Loucy (cell line): Measurements from ENCODE around the gene ARFGEF3.
"Not testable (repeated sequence)": the region's sequence is repeated elsewhere in the genome, so short reads cannot be mapped to it uniquely, and the experiment has no call there.

ENCODE experiments used
- H2AFZ ChIP-seq: fragments of 200-600 bp; sonication (generic); 2 replicates; pipeline ENCODE4 v1.6.0; 2016; ENCODE audit warnings: antibody characterized with exemption, mild to moderate bottlenecking, low read length, moderate library complexity
- H3F3A ChIP-seq: fragments of 200-600 bp; 2 replicates; pipeline ENCODE4 v1.6.0; 2016; ENCODE audit warnings: antibody characterized with exemption, low read depth, mild to moderate bottlenecking
- H3K27me3 ChIP-seq: fragments of 200-600 bp; sonication (generic); 2 replicates; pipeline ENCODE4 v1.6.1; 2014; ENCODE audit warnings: low read length, mild to moderate bottlenecking; ENCODE audit not compliant: insufficient read depth, poor library complexity, severe bottlenecking
- H3K36me3 ChIP-seq: fragments of 200-600 bp; sonication (generic); 2 replicates; pipeline ENCODE4 v1.6.1; 2016; ENCODE audit warnings: low read length; ENCODE audit not compliant: insufficient read depth
- H3K4me1 ChIP-seq: fragments of 200-600 bp; sonication (generic); 2 replicates; pipeline ENCODE4 v1.5.1; 2014; ENCODE audit warnings: low read length, mild to moderate bottlenecking; ENCODE audit not compliant: insufficient read depth, poor library complexity, severe bottlenecking
- H3K4me2 ChIP-seq: fragments of 200-600 bp; sonication (generic); 2 replicates; pipeline ENCODE4 v1.6.0; 2014; ENCODE audit warnings: antibody characterized with exemption, low read length, low read depth, mild to moderate bottlenecking; ENCODE audit not compliant: poor library complexity, severe bottlenecking
- H3K4me3 ChIP-seq: fragments of 200-600 bp; sonication (generic); 2 replicates; pipeline ENCODE4 v1.5.1; 2014; ENCODE audit warnings: low read length, mild to moderate bottlenecking, mixed read lengths; ENCODE audit not compliant: poor library complexity, severe bottlenecking
- H3K79me2 ChIP-seq: fragments of 200-600 bp; sonication (generic); 2 replicates; pipeline ENCODE4 v1.6.1; 2014; ENCODE audit warnings: low read length; ENCODE audit not compliant: insufficient read depth
- H3K9ac ChIP-seq: fragments of 200-600 bp; sonication (generic); 2 replicates; pipeline ENCODE4 v1.6.0; 2014; ENCODE audit warnings: mild to moderate bottlenecking, low read depth, low read length, moderate library complexity; ENCODE audit not compliant: poor library complexity, severe bottlenecking
- H3K9me2 ChIP-seq: fragments of 200-600 bp; sonication (generic); replicated peaks from 2 replicates; pipeline ENCODE4 v1.6.1; 2016; ENCODE audit warnings: low read depth, low read length, mixed read lengths
- H3K9me3 ChIP-seq: fragments of 200-600 bp; sonication (generic); 2 replicates; pipeline ENCODE4 v1.6.1; 2014; ENCODE audit warnings: mild to moderate bottlenecking, antibody characterized with exemption, low read length, low read depth; ENCODE audit not compliant: insufficient read depth
- H4K20me1 ChIP-seq: fragments of 200-600 bp; sonication (generic); 2 replicates; pipeline ENCODE4 v1.6.0; 2014; ENCODE audit warnings: antibody characterized with exemption, low read length, mild to moderate bottlenecking; ENCODE audit not compliant: insufficient read depth, poor library complexity, severe bottlenecking
- EZH2phosphoT487 ChIP-seq: fragments of 200-600 bp; IDR thresholded peaks from 2 replicates; pipeline ENCODE4 v1.6.1; 2018; ENCODE audit warnings: antibody characterized with exemption, mild to moderate bottlenecking, moderate library complexity, borderline replicate concordance
- TF ChIP-seq, protein P1 (sequence below): fragments of 200-600 bp; sonication (generic); conservative IDR thresholded peaks from 2 replicates; pipeline ENCODE4 v1.5.1; 2014; ENCODE audit warnings: mild to moderate bottlenecking, antibody characterized with exemption, low read length

ARFGEF3 gene

DNA sequence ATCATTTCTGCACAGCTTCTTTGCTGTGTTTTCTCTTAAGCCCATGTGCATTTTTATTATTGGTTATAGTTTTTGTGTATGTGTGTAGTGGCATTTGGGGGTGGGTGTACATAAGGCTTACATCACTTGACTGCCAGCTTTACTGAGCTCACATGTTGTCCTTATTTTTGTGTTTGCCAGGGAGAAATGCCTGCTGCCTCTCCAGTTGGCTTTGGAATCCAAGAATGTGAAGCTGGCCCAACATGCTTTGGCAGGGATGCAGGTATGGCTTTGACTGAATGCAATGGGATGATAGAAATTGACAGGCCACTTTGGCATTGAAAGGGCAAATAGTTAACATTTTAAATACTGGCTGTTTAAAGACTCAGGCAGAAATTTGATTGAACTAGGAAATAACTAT, 45.1 kb downstream of the ARFGEF3 start:
- no peaks in the 10 kb centered on the region for H3F3A ChIP-seq
- no peaks in the 10 kb centered on the region for H3K9me2 ChIP-seq
- H2AFZ ChIP-seq: no peak overlapping the region
- no peak overlapping the region for H3K9ac ChIP-seq
- H3K79me2 ChIP-seq: no peaks in the 10 kb centered on the region
- no peak overlapping the region for H3K4me2 ChIP-seq
- H3K4me3 ChIP-seq: no peak overlapping the region
- no peaks in the 10 kb centered on the region for H3K27me3 ChIP-seq
- no peaks in the 10 kb centered on the region for H3K9me3 ChIP-seq
- no peak for TF ChIP-seq EZH2phosphoT487
- TF ChIP-seq, protein P1, sequence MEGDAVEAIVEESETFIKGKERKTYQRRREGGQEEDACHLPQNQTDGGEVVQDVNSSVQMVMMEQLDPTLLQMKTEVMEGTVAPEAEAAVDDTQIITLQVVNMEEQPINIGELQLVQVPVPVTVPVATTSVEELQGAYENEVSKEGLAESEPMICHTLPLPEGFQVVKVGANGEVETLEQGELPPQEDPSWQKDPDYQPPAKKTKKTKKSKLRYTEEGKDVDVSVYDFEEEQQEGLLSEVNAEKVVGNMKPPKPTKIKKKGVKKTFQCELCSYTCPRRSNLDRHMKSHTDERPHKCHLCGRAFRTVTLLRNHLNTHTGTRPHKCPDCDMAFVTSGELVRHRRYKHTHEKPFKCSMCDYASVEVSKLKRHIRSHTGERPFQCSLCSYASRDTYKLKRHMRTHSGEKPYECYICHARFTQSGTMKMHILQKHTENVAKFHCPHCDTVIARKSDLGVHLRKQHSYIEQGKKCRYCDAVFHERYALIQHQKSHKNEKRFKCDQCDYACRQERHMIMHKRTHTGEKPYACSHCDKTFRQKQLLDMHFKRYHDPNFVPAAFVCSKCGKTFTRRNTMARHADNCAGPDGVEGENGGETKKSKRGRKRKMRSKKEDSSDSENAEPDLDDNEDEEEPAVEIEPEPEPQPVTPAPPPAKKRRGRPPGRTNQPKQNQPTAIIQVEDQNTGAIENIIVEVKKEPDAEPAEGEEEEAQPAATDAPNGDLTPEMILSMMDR: no peak
- H4K20me1 ChIP-seq: no peaks in the 10 kb centered on the region
- H3K36me3 ChIP-seq: no peaks in the 10 kb centered on the region
- H3K4me1 ChIP-seq: no peaks in the 10 kb centered on the region

DNA sequence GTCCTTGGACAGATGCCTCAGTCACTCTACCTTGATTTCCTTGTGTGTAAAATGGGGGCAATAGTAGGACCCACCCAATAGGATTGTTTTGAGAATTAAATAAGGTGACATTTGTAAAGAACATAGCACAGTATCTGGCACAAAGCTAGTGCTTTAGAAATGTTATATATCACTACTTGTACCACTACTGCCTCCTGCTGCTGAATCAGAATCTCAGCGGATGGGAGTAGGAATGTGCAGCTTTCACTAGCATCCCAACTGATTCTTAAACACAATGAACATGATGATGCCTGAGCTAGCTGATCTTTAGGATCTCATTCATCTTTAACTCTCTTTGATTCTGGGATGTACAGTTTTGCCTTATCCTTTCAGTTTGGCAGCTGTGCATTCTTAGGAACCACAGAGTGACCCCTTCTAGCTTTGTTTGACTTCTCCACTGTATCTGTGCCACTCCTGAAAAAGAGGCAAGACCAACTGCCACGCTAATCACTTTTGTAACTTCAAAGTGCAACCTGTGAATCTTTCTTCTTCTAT, 49.4 kb downstream of the ARFGEF3 start:
- H4K20me1 ChIP-seq: no peaks in the 10 kb centered on the region
- no peaks in the 10 kb centered on the region for H3K9me3 ChIP-seq
- no peak for TF ChIP-seq EZH2phosphoT487
- TF ChIP-seq, protein P1: peak; percentile 26
- no peaks in the 10 kb centered on the region for H3K4me1 ChIP-seq
- no peaks in the 10 kb centered on the region for H3K9me2 ChIP-seq
- no peaks in the 10 kb centered on the region for H3K79me2 ChIP-seq
- no peak overlapping the region for H3K9ac ChIP-seq
- no peaks in the 10 kb centered on the region for H3K27me3 ChIP-seq
- H2AFZ ChIP-seq: no peak overlapping the region
- H3K4me2 ChIP-seq: no peak overlapping the region
- H3F3A ChIP-seq: no peaks in the 10 kb centered on the region
- H3K36me3 ChIP-seq: no peaks in the 10 kb centered on the region
- H3K4me3 ChIP-seq: no peak overlapping the region

DNA sequence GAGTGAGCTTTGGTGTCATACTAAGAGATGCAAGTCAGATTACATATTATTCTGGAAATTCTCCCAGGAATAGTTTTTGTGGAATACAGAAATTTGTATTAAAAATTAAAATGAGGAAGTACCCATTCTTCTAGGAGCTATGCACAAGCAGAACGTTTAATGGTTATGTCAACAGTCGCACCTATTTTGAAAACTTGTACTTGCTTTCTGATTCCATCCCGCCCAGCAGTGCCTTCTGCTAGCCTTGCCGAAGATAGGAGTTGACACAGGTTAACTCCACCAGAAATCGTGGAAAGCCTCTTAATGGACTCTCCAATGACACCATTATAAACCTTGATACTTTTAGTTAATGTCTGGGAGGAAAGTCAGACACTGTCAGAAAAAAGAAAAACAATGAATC, 49.9 kb downstream of the ARFGEF3 start:
- Histone ChIP-seq H2AFZ (no peak overlapping the region), H3K9me2 (no peaks in the 10 kb centered on the region), H4K20me1 (no peaks in the 10 kb centered on the region), H3K9me3 (no peaks in the 10 kb centered on the region), H3F3A (no peaks in the 10 kb centered on the region), H3K27me3 (no peaks in the 10 kb centered on the region), H3K9ac (no peak overlapping the region), H3K79me2 (no peaks in the 10 kb centered on the region), H3K4me3 (no peak overlapping the region), H3K36me3 (no peaks in the 10 kb centered on the region), H3K4me1 (no peaks in the 10 kb centered on the region), H3K4me2 (no peak overlapping the region)
- TF ChIP-seq, protein P1: no peak
- TF ChIP-seq EZH2phosphoT487: no peak

DNA sequence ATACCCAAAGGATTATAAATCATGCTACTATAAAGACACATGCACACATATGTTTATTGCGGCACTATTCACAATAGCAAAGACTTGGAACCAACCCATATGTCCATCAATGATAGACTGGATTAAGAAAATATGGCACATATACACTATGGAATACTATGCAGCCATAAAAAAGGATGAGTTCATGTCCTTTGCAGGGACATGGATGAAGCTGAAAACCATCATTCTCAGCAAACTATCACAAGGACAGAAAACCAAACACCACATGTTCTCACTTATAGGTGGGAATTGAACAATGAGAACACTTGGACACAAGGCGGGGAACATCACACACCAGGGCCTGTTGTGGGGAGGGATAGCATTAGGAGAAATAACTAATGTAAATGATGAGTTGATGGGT, 50.8 kb downstream of the ARFGEF3 start:
- not testable (repeated sequence) for H3K4me2 ChIP-seq, H2AFZ ChIP-seq, H3K9ac ChIP-seq, H3K4me1 ChIP-seq, H3K9me2 ChIP-seq, H3K4me3 ChIP-seq, H4K20me1 ChIP-seq, H3F3A ChIP-seq, H3K9me3 ChIP-seq, H3K27me3 ChIP-seq, H3K36me3 ChIP-seq, H3K79me2 ChIP-seq
